Stimulated activated CD4-positive, alpha-beta T cell treated with anti-CD3 and anti-CD28 coated beads, TNF-alpha, amount 100 ng/mL, for 1 hour (primary cell): ENCODE measurements around the gene SELPLG.
"Not testable (repeated sequence)": the region's sequence is repeated elsewhere in the genome, so short reads cannot be mapped to it uniquely, and the experiment has no call there.

ENCODE experiments used
- DNase-seq, 3 donors: peaks; one replicate each; pipeline ENCODE4 v3.0.0-alpha.2; 2020; ENCODE audit warnings: low read depth in 3 of 3, low spot score in 1 of 3

Gene SELPLG

DNA sequence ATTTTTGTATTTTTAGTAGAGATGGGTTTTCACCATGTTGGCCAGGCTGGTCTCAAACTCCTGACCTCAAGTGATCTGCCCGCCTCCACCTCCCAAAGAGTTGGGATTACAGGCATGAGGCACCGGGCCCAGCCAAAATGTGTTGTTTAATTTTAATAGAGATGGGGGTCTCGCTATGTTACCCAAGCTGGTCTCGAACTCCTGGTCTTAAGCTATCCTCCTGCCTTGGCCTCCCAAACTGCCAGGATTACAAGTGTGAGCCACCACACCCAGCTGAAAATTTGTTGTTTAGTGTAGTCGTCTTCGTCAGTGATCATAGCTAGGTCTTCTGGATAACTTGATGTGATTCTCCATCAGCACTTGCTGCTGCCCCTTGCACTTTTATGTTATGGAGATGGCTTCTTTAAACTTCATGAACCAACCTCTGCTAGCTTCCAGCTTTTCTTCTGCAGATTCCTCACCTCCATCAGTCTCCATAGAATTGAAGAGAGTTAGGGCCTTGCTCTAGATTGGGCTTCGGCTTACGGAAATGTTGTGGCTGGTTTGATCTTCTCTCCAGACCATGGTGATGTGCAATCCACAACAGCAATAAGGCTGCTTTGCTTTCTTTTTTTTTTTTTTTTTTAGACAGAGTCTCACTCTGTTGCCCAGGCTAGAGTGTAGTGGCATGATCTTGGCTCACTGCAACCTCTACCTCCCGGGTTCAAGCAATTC, 58.3 kb downstream of the SELPLG start:
- DNase-seq = no peak

DNA sequence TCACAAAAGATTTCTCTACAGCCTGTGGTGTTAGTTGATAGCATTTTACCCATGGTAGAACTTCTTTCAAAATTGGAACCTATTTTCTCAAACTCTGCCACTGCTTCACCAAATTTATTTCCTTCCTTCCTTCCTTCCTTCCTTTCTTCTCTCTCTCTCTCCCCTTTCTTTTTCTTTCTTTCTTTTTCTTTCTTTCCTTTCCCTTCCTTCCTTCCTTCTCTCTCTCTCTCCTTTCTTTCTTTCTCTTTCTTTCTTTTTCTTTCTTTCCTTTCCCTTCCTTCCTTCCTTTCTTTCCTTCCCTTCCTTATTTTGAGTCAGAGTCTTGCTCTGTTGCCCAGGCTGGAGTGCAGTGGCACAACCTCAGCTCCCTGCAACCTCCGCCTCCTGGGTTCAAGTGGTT, 59.4 kb downstream of the SELPLG start:
- DNase-seq = not testable (repeated sequence)

DNA sequence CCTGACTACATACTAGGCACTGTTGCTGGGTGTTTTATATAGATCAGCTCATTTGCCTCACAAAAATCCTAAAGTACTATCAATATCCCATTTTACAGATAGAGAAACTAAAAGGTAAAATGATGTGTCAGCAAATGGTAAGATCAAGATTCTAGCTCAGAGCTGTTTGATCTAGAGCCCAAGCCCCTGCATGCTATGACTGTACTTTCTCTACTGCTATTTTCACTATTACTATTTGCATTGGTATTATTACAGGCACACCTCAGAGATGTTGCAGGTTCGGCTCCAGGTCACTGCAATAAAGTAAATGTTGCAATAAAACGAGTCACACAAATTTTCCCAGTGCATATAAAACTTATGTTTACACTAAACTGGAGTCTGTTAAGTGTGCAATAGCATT, 60.4 kb downstream of the SELPLG start:
- DNase-seq = no peak

DNA sequence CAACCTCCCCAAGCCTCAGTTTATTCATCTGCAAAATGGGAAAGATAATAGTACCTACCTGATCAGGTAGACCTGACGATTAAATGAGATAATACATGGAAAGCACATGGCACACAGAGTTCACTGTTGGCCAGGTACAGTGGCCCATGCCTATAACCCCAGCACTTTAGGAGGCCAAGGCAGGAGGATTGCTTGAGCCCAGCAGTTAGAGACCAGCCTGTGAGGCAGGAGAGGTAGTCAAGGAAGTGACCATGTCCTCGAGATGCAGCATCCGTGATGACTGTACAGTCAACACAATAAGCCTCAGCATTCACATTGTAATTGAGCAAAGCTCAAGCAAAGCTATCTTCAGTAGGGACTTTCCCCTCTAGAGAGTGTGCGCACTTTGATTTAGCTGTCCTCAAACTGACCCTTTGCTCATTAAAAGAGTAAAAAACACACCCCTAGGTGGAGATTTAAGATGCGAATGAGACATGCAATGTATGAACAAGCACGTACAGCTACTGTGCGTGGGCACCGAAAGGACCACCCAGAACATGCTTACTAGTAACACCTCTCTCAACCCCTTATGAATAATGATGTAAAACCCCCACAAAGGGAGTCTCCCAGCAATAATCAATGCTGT, 61.4 kb downstream of the SELPLG start:
- no peak for DNase-seq
